CD4-positive, alpha-beta T cell (primary cell): ENCODE results near the gene WARS2. TPM values are rescaled to one million over a fixed set of nuclear protein-coding genes. Genes with fewer than 3 reads are reported as not detected.

Source experiments
- ATAC-seq: fragments of 200-7000 bp; cut with Tn5 transposase; one replicate; pipeline ENCODE4 v1.10.0; 2022; ENCODE audit warnings: mild to moderate bottlenecking; ENCODE audit not compliant: poor library complexity
- CTCF ChIA-PET: fragments of 350-600 bp; sonication (Branson Sonifier 250); formaldehyde crosslinking; loops from one replicate; lab custom pipeline; 2021; ENCODE audit warnings: antibody characterized with exemption, inconsistent platforms; lab: Charles Lee
- POLR2A ChIA-PET: fragments of 350-600 bp; sonication (Branson Sonifier 250); formaldehyde crosslinking; loops from one replicate; lab custom pipeline; 2021; ENCODE audit warnings: antibody characterized with exemption, inconsistent platforms; lab: Charles Lee
- DNase-seq, 14 experiments: peaks; one replicate each; pipeline ENCODE4 v3.0.0-alpha.2; 2013 to 2020; ENCODE audit warnings: mixed read lengths in 2 of 14
- H3K27ac ChIP-seq, 2 donors: one replicate each; pipeline versions ENCODE4 v1.5.1 to v1.7.0; 2013; ENCODE audit warnings: low read length in 2 of 2, low read depth in 1 of 2, mild to moderate bottlenecking in 1 of 2
- H3K27me3 ChIP-seq, 2 experiments: 1 replicate in 1 of 2; 2 replicates in 1 of 2; pipeline versions ENCODE4 v1.6.1 to v1.7.0; 2013; ENCODE audit warnings: low read length in 2 of 2, control low read depth in 1 of 2, mild to moderate bottlenecking in 1 of 2, moderate library complexity in 1 of 2; ENCODE audit not compliant: insufficient read depth in 2 of 2, control insufficient read depth in 1 of 2
- H3K36me3 ChIP-seq: one replicate; pipeline ENCODE4 v1.6.1; 2013; ENCODE audit warnings: low read length, control low read depth; ENCODE audit not compliant: insufficient read depth
- H3K4me1 ChIP-seq: one replicate; pipeline ENCODE4 v1.6.1; 2013; ENCODE audit warnings: low read length, control low read depth; ENCODE audit not compliant: insufficient read depth
- H3K4me3 ChIP-seq: one replicate; pipeline ENCODE4 v1.5.1; 2013; ENCODE audit warnings: mild to moderate bottlenecking, low read length, moderate library complexity
- H3K9me3 ChIP-seq, 2 experiments: 1 replicate in 1 of 2; 2 replicates in 1 of 2; pipeline versions ENCODE4 v1.6.1 to v1.7.0; 2013; ENCODE audit warnings: low read length in 2 of 2, mild to moderate bottlenecking in 2 of 2, control low read depth in 1 of 2, moderate library complexity in 1 of 2; ENCODE audit not compliant: control insufficient read depth in 1 of 2, insufficient read depth in 1 of 2
- H3K27ac Mint-ChIP-seq: one replicate; pipeline ENCODE4 v1.8.0; 2020; ENCODE audit warnings: mixed read lengths
- H3K27me3 Mint-ChIP-seq: one replicate; pipeline ENCODE4 v1.8.0; 2021; ENCODE audit warnings: mixed read lengths
- H3K36me3 Mint-ChIP-seq: one replicate; pipeline ENCODE4 v1.8.0; 2021; ENCODE audit warnings: low read depth, mixed read lengths
- H3K4me1 Mint-ChIP-seq: one replicate; pipeline ENCODE4 v1.8.0; 2021; ENCODE audit warnings: low read depth, mixed read lengths
- H3K4me3 Mint-ChIP-seq: one replicate; pipeline ENCODE4 v1.8.0; 2020; ENCODE audit warnings: mild to moderate bottlenecking, mixed read lengths
- H3K9me3 Mint-ChIP-seq: one replicate; pipeline ENCODE4 v1.8.0; 2020; ENCODE audit warnings: mixed read lengths
- intact Hi-C, 2 experiments: fragments of 100-400 bp; cut with DNase I in 1 of 2; cut with micrococcal nuclease in 1 of 2; formaldehyde crosslinking; loops; one replicate each; pipeline versions ENCODE4 v1.15.1 to v1.9.0; 2023 to 2025; cut with DNase I, micrococcal nuclease
- total RNA-seq, 174 experiments: library from RNA in 2 of 174; stranded (reverse) in 2 of 174; gene quantifications; one replicate each; pipeline ENCODE4 v1.2.3 and lab custom pipeline; 2021 to 2026
- TF ChIP-seq, protein P1 (sequence below): fragments of 200-600 bp; IDR thresholded peaks from one replicate; pipeline ENCODE4 v1.8.0; 2022; ENCODE audit warnings: antibody characterized with exemption, mild to moderate bottlenecking

WARS2 gene
- total RNA-seq, 2 experiments from 2014 or later: 15.8 to 16.5 TPM

DNA sequence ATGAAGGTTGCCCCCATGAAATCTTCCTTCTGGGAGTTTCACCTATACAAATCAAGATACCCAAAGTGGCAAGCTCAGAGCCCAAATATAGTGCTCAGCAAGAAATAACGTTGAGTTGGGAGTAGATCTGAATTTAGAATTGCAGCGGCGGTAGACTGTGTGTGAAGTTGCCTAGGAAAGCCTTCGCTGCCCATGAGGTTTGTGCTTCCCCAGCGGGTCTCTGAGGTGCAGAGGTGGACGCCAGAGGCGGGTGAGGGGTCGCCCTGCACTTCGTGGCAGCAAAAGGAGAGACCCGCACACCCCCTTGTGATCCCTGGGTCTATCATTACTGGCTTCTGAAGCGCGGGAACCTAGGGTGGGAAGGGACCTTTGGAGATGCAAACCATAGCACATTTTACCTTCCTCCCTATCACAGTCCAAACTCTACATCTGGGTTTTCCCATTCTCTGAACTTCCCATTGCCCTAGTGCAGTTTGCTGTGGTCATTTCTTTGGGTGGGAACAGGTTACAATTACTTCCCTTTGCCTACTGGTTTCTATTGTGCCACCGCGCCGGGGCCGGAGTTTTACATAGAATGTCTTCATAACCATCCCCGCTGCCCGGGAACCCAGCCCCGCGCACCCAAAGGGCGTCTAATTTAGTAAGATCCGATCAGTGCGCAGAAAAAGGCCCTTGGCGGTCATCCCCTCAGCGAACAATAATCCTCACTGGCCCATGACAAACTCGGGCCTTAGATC is 157.5 kb downstream of the WARS2 start:
- Mint-ChIP-seq H3K9me3 (peaks cover 2% of the 10 kb centered on the region), H3K36me3 (no peaks in the 10 kb centered on the region)
- intact Hi-C loops: no loop called here

DNA sequence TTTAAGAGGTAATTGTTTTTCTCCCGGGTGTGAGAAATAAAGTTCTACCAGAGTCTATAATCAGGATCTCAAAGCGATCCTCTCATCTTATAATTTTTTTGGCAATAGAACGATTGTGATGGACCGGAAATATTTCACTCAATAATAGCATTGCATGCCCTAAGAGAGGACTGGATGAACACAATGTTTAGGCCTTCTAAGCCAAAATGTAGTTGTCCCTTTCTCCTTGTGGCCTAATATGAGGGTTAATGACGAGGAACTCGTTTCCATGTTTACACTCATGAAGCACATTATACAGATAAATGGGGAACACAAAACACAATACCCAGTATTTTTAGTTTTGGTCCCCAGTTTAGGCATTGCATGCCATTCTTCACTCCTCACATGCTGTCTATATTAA is 158.2 kb downstream of the WARS2 start:
- Mint-ChIP-seq H3K36me3 (no peaks in the 10 kb centered on the region), H3K9me3 (peaks cover 2% of the 10 kb centered on the region), H3K4me3 (no peak overlapping the region), H3K4me1 (peaks cover 21% of the 10 kb centered on the region), H3K27ac (no peak overlapping the region), H3K27me3 (peaks cover 93% of the 10 kb centered on the region)
- CTCF ChIA-PET: no interaction called here
- H3K4me3 ChIP-seq: no peak overlapping the region
- peaks cover 77 to 96% of the 10 kb centered on the region in 2 experiments for H3K27me3 ChIP-seq
- H3K27ac ChIP-seq: no peak overlapping the region
- TF ChIP-seq, protein P1, sequence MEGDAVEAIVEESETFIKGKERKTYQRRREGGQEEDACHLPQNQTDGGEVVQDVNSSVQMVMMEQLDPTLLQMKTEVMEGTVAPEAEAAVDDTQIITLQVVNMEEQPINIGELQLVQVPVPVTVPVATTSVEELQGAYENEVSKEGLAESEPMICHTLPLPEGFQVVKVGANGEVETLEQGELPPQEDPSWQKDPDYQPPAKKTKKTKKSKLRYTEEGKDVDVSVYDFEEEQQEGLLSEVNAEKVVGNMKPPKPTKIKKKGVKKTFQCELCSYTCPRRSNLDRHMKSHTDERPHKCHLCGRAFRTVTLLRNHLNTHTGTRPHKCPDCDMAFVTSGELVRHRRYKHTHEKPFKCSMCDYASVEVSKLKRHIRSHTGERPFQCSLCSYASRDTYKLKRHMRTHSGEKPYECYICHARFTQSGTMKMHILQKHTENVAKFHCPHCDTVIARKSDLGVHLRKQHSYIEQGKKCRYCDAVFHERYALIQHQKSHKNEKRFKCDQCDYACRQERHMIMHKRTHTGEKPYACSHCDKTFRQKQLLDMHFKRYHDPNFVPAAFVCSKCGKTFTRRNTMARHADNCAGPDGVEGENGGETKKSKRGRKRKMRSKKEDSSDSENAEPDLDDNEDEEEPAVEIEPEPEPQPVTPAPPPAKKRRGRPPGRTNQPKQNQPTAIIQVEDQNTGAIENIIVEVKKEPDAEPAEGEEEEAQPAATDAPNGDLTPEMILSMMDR: no peak
- peaks cover 12% of the 10 kb centered on the region for H3K4me1 ChIP-seq
- no peaks in the 10 kb centered on the region for H3K36me3 ChIP-seq
- POLR2A ChIA-PET: no interaction called here
- no peak for ATAC-seq
- no peak for DNase-seq
- intact Hi-C loops: no loop called here
- H3K9me3 ChIP-seq: peaks cover 5 to 54% of the 10 kb centered on the region in 2 experiments

More for the DNA sequence above, 157.5 kb downstream of the WARS2 start:
- TF ChIP-seq, protein P1: no peak
- no peak overlapping the region for H3K4me3 ChIP-seq
- peaks cover 5 to 62% of the 10 kb centered on the region in 2 experiments for H3K9me3 ChIP-seq
- H3K4me1 ChIP-seq: peaks cover 16% of the 10 kb centered on the region
- no peaks in the 10 kb centered on the region for H3K36me3 ChIP-seq
- H3K4me3 Mint-ChIP-seq: no peak overlapping the region
- H3K4me1 Mint-ChIP-seq: peaks cover 21% of the 10 kb centered on the region
- H3K27ac Mint-ChIP-seq: no peak overlapping the region
- no peak for ATAC-seq
- CTCF ChIA-PET: no interaction called here
- H3K27me3 Mint-ChIP-seq: peaks cover 91% of the 10 kb centered on the region
- no peak for DNase-seq
- peaks cover 84 to 95% of the 10 kb centered on the region in 2 experiments for H3K27me3 ChIP-seq
- no peak overlapping the region for H3K27ac ChIP-seq
- POLR2A ChIA-PET: no interaction called here

DNA sequence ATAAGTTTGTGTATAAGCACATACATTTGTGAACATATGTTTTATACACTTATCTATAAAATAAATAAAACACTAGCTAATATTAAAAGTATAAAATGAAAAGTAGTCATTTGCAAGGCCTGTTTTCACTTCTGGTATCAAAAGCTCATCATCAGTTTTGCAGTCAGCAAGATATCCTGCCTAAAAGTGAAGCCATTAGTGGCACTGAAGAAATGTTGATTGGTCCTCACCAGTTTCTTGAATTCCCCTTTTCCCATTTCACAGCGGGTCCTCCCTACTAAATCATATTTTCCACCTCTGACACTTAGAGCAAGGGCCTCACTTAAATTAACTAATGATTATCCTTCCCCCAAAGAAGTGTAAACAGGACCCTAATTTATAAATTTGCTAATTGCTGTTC is 159.0 kb downstream of the WARS2 start:
- H3K27me3 Mint-ChIP-seq: peaks cover 93% of the 10 kb centered on the region
- no peak for ATAC-seq
- peaks cover 2% of the 10 kb centered on the region for H3K9me3 Mint-ChIP-seq
- TF ChIP-seq, protein P1: no peak
- intact Hi-C loops: no loop called here
- POLR2A ChIA-PET: no interaction called here
- Histone ChIP-seq H3K4me3 (no peak overlapping the region), H3K27ac (no peak overlapping the region), H3K36me3 (no peaks in the 10 kb centered on the region), H3K9me3 (peaks cover 5 to 47% of the 10 kb centered on the region in 2 experiments), H3K27me3 (peaks cover 71 to 96% of the 10 kb centered on the region in 2 experiments), H3K4me1 (peaks cover 12% of the 10 kb centered on the region)
- no peak overlapping the region for H3K4me3 Mint-ChIP-seq
- H3K36me3 Mint-ChIP-seq: no peaks in the 10 kb centered on the region
- peaks cover 14% of the 10 kb centered on the region for H3K4me1 Mint-ChIP-seq
- no peak for DNase-seq
- no peak overlapping the region for H3K27ac Mint-ChIP-seq
- CTCF ChIA-PET: no interaction called here

Other genes starting within 250 kb of the WARS2 start
- not detected for gene TBX15, start 152.3 kb downstream of the WARS2 start, total RNA-seq
- gene HAO2, start 228.1 kb upstream of the WARS2 start, total RNA-seq: not detected